ENCODE measurements around the gene CACNA1A. TPM values are rescaled to one million over a fixed set of nuclear protein-coding genes. Genes with fewer than 3 reads are reported as not detected.
"Not testable (repeated sequence)": the region's sequence is repeated elsewhere in the genome, so short reads cannot be mapped to it uniquely, and the experiment has no call there.

The CACNA1A gene
- total RNA-seq, 2 experiments from 2014 or later, result 0.21 to 0.44 TPM

- CTCF ChIA-PET, result interaction anchor here (0.6 to 2.2 kb wide), 6 partner anchors 17 to 124 kb away, joined by 3 to 14 read pairs (median 4); no protein-coding TSS in a partner anchor
- POLR2A ChIA-PET, result no interaction called here
Observed at GRCh38 chr19:13260883-13261653, 245.2 kb downstream of the CACNA1A start.

GRCh38 chr19:13256918-13257317 is 249.4 kb downstream of the CACNA1A start:
- CTCF ChIA-PET, result interaction anchor here (0.7 kb wide), 1 partner anchor 63 kb away, joined by 3 read pairs; no protein-coding TSS in a partner anchor
- POLR2A ChIA-PET, result no interaction called here

DNA sequence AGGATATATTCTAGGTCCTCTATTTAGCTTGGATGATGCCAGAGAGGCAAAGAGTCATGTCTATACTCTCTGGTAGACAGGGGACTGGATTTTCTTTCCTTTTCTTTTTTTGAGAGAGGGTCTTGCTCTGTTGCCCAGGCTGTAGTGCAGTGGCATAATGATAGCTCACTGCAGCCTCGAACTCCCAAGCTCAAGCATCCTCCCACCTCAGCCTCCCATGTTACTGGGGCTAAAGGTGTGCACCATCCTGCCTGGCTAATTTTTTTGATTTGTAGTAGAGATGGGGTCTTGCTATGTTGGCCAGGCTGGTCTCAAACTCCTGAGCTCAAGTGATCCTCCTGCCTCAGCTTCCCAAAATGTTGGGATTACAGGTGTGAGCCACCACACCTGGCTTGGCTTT is 249.9 kb downstream of the CACNA1A start:
- POLR2A ChIA-PET, result not testable (repeated sequence)

DNA sequence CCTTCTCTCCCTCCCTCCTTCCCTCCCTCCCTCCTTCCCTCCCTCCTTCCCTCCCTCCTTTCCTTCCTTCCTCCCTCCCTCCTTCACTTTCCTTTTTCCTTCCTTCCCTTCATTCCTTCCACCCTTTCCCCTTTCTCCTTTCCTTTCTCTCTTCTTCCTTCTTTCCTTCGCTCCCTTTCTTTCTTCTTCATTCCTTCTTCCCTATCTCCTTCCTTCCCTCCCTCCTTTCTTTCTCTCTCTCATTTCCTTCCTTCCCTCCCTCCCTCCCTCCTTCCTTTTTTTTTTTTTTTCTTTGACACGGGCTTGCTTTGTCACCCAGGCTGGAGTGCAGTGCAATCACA is 250.6 kb downstream of the CACNA1A start:
- POLR2A ChIA-PET, result no interaction called here
- CTCF ChIA-PET, result no interaction called here

More for the DNA sequence above, 249.9 kb downstream of the CACNA1A start:
- CTCF ChIA-PET, result interaction anchor here (0.7 kb wide), 1 partner anchor 63 kb away, joined by 3 read pairs; no protein-coding TSS in a partner anchor

- POLR2A ChIA-PET, result no interaction called here
- CTCF ChIA-PET, result no interaction called here
Observed at GRCh38 chr19:13255041-13255718, 251.1 kb downstream of the CACNA1A start.

- ChIA-PET CTCF (no interaction called here), POLR2A (no interaction called here)
Observed at GRCh38 chr19:13252569-13253335, 253.5 kb downstream of the CACNA1A start.

DNA sequence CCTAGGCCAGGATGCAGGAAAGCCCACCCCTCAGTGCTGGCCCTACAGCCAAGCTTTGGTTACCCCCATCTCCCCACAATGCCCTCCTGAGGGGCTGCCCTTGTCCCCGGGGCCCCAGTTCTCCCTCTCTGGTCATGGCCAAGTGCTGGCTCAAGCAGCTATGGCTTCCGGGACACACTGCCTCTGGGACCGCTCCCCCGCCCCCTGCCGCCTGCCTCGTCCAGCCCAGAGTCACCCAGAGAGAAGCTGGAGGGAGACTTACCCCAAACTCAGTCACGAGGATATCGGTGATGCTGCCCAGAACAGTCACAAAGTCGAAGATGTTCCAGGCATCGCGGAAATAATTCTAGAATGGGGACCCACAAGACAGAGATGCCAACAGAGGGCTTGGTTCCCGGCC is 261.4 kb downstream of the CACNA1A start:
- ChIA-PET CTCF (no interaction called here), POLR2A (no interaction called here)

DNA sequence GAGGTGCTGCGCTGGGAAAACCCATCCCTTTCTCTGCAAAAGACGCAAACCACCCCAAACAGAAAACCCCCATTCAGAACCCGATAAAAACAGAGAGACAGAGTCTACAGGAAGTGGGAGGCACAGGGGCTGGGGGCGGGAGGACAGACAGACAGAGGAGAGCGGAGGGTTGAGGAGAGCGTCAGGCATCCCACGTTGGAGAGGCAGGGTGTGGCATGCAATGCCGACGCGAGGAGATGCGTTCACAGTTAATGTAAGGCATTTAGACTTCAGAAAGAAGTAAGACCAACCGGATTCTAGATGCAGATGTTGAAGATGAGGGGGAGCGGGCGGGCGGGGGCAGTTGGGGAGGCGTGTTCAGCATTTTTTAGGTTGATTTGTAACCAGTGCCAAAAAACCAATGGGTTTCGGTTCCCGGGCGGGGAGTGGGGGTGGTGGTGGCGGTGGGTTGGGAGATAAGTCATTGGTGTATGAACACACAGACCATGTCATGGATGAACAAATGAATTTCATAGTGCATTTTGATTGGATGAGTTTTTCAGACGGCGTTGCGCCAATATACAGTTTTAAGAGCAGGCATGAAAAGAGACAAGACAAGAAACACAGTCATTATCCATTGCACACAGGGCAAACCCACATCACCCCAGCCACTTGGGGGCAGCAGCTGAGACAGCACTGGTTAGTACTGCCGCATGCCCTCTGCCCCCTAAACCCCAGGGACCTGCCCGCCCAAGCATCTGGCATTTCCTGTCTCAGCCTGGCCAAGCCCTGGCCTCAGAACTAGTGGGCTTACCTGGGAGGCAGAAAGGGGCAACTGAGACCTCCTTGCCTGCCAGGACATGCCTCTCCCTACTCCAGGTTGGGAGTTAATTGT is 264.8 kb downstream of the CACNA1A start:
- POLR2A ChIA-PET, result no interaction called here
- CTCF ChIA-PET, result no interaction called here

DNA sequence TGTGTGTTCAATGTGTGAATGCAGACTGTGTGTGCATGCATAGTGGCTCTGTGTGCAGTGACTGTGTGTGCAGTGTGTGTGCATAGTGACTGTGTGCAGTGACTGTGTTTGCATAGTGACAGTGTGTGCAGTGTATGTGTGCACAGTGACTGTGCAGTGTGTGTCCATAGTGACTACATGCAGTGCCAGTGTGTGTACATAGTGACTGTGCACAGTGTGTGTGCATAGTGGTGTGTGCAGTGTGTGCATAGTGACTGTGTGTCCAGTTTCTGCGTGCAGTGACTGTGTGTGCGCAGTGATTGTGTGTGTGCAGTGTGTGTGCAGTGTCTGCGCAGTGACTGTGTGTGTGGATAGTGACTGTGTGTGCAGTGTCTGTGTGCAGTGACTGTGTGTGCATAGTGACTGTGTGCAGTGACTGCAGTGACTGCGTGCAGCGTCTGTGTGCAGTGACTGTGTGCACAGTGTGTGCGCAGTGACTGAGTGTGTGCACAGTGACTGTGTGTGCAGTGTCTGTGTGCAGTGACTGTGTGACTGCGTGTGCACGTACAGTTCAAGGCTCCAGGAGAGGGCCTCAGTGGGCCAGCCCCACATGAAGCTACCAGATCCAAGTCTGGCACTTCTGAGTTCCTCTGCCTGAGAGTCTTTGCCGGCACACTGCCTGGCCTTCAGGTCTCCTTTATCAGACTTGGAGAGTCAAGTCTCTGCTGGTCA is 265.8 kb downstream of the CACNA1A start:
- CTCF ChIA-PET, result no interaction called here
- POLR2A ChIA-PET, result no interaction called here

GRCh38 chr19:13238891-13239534 is 267.3 kb downstream of the CACNA1A start:
- ChIA-PET CTCF (no interaction called here), POLR2A (no interaction called here)

- POLR2A ChIA-PET, result no interaction called here
Observed at GRCh38 chr19:13234518-13234917, 271.8 kb downstream of the CACNA1A start.

DNA sequence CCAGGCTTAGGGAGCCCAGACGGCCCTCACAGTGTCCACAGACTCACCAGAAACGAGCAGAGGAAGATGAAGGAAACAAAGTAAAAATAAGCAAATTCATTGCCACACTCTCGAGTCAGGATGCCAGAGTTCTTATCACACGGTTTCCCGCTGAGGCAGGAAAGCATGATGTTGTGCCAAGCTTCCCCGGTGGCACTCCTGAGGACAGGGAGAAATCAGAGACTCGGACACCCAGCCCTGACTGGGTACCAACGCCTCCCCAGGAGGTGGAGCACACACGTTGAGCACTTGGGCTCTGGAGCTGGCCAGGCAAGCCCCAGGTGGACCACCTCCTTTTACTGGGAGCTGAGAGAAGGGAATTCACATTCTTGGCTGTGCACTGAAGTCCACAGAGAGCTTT is 274.6 kb downstream of the CACNA1A start:
- ChIA-PET POLR2A (no interaction called here), CTCF (interaction anchor here (1.1 kb wide), 1 partner anchor 19 kb away, joined by 3 read pairs; no protein-coding TSS in a partner anchor)

More at GRCh38 chr19:13234518-13234917, 271.8 kb downstream of the CACNA1A start:
- CTCF ChIA-PET, result interaction anchor here (0.5 to 1.3 kb wide), 4 partner anchors 12 to 173 kb away, joined by 3 to 4 read pairs (median 4); no protein-coding TSS in a partner anchor

DNA sequence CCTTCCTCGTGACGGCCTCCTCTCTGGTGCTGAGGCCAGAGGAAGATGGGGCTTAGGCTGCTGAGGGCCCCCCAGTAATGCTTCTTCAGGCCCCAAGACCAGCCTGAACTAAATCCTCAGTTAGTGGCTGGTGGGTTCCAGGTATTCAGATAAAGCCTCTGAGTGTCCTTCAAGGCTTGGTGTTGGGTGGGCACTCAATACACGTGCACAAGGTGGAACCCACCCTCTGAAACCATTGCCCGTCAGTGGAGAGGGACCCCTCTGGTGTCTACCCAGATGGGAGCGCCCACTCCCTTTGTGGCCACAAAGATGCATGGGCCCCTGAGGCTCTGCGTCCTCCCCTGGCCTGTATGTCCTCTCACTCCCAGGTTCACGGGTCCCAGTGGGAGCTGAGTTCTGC is 277.0 kb downstream of the CACNA1A start:
- POLR2A ChIA-PET, result no interaction called here
- CTCF ChIA-PET, result no interaction called here

DNA sequence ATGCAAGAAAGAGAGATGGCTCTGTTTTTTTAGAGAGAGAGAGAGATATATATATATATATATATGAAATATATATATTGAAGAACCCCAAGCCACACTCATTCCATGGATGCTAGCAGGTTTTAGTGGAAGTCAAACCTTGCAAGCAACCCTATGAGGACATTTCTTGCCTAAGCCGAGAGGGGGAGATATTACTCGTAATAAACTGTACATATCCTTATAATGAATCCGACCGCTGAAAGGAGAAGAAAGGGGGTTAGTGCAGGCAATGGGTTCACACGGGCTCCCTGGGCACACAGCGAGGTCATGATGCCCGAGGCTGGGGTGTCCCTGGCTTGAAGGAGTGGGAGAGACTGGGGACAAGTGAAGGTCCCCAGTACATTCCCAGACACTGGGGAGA is 277.7 kb downstream of the CACNA1A start:
- POLR2A ChIA-PET, result no interaction called here
- CTCF ChIA-PET, result no interaction called here

DNA sequence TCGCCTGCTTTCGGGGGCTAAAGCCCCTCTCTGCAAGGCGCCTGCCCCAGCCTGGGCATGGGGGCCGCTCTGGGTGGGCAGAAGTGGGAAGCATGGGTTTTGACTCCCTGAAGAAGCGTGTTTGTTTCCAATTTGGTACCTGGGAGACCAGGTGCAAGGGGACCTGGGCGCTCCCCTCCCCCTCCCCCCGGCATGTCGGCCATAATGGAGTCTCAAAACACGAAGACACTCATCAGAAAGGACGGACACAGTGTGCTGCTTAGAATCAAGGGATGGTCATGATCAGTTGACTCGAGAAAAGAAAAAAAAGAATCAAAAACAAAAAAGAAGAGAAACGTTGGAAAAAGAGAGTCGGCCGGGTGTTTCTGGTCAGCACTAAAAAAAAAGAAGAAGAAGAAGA is 279.3 kb downstream of the CACNA1A start:
- ChIA-PET CTCF (no interaction called here), POLR2A (no interaction called here)

DNA sequence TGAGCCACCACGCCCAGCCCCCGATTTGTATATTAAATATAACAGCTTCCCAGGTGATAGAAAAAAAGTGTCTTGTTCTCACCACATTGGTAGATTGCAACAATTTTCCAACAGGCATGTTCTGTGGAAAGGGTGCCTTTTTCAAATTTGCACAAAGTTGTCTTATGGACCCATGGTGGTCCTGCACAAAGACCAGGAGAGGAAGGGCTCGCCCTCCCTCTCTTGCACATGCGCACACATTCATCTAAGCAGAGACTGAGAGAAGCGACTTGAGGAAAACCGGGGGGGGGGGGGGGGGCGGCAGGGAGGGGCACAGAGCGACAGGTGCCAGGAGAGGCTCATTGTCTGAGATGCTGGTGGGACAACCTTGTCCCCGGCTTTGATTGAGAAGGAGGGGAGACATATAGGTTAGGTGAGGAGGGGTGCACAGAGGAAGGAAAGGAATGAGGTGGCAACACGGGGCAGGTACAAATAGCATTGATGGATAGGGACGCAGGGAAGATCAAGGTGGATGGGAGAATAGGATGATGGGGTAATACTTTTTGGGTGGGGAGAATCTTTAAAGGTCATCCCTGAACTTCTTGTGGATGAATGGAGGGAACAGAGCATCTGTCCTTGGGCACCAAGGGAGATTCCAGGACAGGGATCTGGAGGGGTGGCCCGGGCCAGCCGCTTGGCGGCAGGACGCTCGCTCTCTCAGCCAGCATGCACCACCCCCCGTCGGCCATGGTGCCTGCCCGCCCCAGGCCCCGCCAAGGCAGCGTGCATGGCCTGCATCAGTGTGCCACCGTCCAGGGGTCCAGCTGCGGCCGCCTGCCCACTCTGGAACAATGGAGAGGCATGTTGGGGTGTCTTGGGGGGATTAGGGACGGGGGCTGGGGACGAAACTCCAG is 280.1 kb downstream of the CACNA1A start:
- ChIA-PET CTCF (no interaction called here), POLR2A (no interaction called here)

GRCh38 chr19:13225085-13225484 is 281.2 kb downstream of the CACNA1A start:
- POLR2A ChIA-PET, result no interaction called here
- CTCF ChIA-PET, result no interaction called here

- POLR2A ChIA-PET, result no interaction called here
Observed at GRCh38 chr19:13220847-13221246, 285.4 kb downstream of the CACNA1A start.

More at GRCh38 chr19:13220847-13221246, 285.4 kb downstream of the CACNA1A start:
- CTCF ChIA-PET, result interaction anchor here (1.1 kb wide), 1 partner anchor 13 kb away, joined by 5 read pairs; no protein-coding TSS in a partner anchor
